Measurements from ENCODE around the gene RIPOR3.
A peak's percentile ranks its signal among the peaks of the same experiment; 100 is the strongest.

The RIPOR3 gene

DNA sequence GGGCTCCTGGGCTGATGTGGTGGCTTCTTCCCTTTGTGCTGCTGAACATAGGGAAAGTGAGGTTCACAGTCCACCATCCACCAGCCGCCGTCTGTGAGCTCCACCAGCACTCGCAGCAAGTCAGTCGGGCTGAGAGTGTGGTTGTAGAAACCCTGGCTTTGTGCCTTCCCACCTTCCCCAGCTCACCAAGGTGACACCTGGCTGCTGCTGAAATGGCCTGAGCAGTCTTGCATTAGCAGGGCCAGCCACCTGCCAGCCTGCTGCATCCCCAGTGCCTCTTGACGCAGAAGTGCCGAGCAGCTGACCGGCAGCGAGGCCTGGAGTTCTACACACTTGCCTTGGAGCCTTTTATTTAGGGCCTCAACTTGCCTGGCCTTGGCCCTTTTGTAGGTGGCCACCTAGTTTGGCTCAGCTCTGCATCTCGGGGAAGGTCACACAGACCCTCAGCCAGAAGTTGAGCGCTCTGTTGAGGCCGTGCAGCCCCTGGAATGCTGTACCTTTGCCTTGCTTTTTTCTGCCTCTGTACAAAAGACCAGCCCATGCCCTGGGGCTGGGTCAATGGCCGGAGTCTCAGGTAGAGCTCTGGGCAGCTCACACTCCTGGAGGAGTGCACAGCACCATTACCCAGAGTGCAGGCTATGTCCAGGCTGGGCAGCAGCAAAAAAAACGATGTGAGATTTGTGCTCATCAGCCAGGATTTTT, 104.7 kb downstream of the RIPOR3 start:
- no peak for DNase-seq

DNA sequence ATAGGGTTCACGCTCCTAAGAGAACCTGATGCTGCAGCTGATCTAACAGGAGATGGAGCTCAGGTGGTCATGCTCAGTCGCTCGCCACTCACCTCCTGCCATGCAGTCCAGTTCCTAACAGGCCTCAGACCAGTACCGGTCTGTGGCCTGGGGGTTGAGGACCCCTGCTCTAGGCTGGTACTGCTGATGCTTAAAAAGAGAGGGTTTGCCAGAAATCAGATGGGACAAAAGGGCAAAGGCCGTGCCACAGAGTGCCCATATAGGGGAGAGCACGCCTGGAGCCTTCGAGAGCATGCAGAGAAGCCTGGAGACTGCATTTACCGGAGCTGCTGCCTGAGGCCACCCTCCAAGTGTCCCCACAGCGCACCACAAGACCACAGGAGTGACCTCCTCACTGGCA, 105.7 kb downstream of the RIPOR3 start:
- no peak for DNase-seq

GRCh38 chr20:50585214-50585613, 106.1 kb downstream of the RIPOR3 start:
- DNase-seq, result no peak

DNA sequence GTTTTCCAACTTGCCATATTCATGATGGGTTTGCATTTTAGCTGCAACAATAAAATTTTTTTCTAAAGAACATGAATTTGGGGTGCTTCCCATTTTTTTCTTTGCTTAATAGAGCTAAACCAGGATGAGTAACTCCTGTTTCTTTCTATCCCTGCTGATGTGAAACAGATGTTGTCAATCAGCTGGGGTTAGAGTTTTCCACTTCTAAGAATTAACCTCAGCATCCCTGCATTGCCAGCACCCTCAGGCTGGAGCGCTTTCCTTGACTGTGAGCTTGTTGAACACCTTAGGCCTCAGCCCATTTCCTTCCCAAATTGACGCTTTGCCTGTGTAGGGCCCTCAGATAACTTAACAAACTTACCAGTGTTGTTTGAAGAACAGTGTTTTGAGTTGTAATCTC, 106.7 kb downstream of the RIPOR3 start:
- DNase-seq, result no peak

DNA sequence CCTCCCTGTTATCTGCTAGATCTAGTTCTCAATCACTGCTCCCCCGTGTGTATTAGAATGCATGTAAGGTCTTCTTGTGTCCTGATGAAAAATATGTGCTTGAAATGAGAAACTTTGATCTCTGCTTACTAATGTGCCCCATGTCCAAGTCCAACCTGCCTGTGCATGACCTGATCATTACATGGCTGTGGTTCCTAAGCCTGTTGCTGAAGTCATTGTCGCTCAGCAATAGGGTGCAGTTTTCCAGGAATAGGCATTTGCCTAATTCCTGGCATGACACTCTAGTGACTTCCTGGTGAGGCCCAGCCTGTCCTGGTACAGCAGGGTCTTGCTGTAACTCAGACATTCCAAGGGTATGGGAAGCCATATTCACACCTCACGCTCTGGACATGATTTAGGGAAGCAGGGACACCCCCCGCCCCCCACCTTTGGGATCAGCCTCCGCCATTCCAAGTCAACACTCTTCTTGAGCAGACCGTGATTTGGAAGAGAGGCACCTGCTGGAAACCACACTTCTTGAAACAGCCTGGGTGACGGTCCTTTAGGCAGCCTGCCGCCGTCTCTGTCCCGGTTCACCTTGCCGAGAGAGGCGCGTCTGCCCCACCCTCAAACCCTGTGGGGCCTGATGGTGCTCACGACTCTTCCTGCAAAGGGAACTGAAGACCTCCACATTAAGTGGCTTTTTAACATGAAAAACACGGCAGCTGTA, 107.7 kb downstream of the RIPOR3 start:
- no peak for DNase-seq

DNA sequence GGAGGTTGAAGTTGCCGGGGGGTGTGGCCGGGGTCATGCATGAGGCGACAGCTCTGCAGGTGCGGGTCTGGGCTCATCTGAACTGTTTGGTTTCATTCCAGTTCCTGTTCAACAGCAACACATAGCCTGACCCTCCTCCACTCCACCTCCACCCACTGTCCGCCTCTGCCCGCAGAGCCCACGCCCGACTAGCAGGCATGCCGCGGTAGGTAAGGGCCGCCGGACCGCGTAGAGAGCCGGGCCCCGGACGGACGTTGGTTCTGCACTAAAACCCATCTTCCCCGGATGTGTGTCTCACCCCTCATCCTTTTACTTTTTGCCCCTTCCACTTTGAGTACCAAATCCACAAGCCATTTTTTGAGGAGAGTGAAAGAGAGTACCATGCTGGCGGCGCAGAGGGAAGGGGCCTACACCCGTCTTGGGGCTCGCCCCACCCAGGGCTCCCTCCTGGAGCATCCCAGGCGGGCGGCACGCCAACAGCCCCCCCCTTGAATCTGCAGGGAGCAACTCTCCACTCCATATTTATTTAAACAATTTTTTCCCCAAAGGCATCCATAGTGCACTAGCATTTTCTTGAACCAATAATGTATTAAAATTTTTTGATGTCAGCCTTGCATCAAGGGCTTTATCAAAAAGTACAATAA, 108.6 kb downstream of the RIPOR3 start:
- DNase-seq, result no peak

- DNase-seq, result no peak
Observed at GRCh38 chr20:50582092-50582491, 109.2 kb downstream of the RIPOR3 start.

DNA sequence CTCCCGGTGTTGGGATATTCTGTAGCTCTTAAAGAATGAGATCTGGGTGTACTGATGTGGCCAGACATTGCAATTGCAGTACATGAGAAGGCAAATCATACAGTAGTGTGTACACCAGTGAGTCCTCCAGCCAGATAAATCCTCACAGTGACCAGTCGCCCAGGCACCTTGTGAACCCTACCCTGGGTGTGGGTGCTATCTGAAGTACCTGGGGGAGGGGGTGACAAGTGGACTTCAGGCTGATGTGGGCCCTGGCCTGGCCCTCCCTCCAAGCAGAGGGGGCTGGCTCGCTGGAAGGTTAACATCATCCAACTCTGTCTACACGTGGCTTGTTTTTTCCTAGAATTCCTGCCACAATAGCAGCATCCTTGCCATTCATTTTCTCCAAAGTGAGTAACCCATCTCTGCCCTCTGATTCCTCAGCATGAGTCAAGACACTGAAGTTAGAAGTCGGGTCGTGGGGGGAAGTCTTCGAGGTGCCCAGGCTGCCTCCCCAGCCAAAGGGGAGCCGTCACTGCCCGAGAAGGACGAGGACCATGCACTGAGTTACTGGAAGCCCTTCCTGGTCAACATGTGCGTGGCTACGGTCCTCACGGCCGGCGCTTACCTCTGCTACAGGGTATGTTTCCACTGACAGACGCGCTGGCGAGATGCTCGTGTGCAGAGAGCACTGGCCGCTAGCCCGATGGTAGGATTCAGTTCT, 110.3 kb downstream of the RIPOR3 start:
- DNase-seq, result no peak

- DNase-seq, result peak; percentile 81
Observed at GRCh38 chr20:50580016-50580747, 111.2 kb downstream of the RIPOR3 start.

- DNase-seq, result no peak
Observed at GRCh38 chr20:50579511-50579910, 111.8 kb downstream of the RIPOR3 start.

DNA sequence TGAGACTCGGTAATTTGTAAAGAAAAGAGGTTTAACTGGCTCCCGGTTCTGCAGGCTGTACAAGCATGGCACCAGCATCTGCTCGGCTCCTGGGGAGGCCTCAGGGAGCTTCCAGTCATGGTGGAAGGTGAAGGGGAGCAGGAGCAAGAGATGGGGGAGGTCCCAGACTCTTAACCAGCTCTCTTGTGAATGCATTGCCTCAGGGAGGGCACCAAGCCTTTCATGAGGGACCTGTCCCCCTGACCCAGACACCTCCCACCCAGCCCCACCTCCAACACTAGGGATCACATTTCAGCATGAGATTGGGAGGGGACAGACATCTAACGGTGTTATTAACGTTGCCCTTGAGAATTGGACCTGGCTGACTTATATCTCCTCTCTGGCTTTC, 112.6 kb downstream of the RIPOR3 start:
- no peak for DNase-seq

DNA sequence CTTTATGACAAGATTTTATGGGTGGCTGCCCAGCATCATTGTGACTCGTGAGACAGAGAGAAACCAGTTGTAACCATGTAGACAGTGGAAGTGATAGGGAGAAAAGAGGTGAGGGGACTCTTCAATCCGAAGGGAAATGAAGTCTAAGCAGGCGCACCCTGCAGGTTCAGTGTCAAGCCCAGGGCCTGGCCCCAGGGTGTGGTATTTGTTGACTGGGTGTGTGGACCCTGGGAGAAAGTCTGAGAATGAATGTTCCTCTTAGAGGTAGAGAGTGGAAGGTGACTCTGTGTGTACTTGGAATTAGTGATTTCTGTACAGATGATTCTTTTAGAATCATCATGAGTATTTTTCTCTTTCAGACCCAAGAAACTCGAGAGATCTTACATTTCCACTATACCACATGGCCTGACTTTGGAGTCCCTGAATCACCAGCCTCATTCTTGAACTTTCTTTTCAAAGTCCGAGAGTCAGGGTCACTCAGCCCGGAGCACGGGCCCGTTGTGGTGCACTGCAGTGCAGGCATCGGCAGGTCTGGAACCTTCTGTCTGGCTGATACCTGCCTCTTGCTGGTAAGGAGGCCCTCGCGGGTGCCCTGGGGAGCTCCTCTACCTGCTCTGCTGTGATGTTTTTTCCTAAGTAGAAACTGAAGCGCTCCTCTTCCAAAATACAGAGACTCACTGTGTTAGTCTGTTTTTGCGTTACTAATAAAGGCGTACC, 113.1 kb downstream of the RIPOR3 start:
- DNase-seq, result peak; percentile 46

DNA sequence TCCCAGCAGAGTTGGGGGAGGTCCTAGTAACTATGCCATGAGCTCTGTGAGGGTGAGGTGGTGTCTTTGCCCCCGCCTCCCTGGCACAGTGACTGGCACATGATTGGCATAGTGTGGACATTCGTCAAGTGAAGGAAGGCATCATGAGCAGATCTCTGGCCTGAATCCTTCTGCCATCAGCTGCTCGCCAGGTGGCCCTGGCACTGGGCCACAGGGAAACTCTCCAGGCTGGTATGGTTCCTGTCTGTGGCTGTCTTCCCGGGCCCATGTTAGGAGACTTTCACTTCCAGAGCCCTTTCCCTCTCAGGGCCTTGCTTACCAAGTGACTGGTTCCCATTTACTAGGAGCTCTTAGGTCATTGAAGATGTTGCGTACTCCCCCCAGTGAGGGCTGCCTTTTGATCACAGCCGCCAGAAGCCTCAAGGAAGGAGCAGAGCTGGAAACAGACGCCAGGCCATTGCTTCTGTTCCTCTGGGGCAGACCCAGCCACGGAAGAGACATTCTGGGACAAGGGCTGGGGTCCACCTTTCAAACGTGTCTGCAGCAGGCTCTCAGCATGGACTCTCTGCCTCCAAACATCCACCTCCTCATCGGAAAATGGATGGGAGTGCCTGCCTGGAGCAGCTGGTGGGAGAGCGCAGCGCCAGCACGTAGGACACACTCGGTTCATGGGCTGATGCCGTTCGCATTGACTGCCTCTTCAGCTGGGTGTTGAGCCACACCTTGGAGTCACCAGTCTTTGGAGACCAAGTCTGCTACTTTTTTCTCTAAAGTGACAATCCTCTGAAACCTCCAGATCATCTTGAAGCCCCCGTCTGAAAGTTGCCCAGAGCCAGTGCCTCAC, 113.9 kb downstream of the RIPOR3 start:
- peak; percentile 45 for DNase-seq

GRCh38 chr20:50575865-50576720, 115.2 kb downstream of the RIPOR3 start:
- peak; percentile 76 for DNase-seq

- peak; percentile 35 for DNase-seq
Observed at GRCh38 chr20:50574586-50574985, 116.8 kb downstream of the RIPOR3 start.

DNA sequence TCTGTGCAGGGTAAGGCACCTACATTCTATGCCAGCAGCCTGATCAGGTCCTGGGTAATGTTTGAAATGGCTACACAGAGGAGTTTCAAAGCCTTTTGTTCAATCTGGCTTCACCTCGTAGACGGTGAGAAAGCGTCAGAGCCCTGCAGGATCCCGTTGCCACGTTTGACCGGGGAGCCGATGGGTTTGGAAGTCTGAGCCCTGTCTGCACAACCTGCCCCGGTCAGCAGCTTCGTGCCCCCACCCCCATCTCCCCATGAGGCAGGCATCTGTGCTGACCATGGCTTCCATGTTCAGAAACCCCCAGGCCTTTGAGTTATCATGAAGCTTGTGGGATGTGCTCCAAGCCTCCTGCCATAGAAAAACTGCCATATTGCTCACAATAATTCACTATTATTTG, 117.2 kb downstream of the RIPOR3 start:
- peak; percentile 38 for DNase-seq

- peak; percentile 30 for DNase-seq
Observed at GRCh38 chr20:50572938-50573777, 118.2 kb downstream of the RIPOR3 start.

- no peak for DNase-seq
Observed at GRCh38 chr20:50571466-50571865, 119.9 kb downstream of the RIPOR3 start.
